ENCODE measurements around the gene ITGAL.

ITGAL gene

DNA sequence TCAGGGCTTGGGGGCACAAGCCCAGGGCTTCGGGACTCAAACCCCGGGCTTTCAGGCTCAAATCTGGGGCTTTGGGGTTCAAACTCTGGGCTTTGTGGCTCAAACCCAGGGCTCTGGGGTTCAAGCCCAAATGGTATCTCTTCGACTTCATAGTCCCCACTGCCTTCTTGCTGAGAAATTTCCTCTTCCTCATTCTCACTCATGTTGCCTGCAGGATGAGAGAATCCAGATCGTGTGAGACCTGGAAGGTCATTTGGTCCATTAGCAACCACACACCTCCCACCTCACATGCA is 53.2 kb downstream of the ITGAL start:
- Histone ChIP-seq H3K4me3 (ENCODE audit: severe bottlenecking) (peak overlapping the region; percentile 54), H3K27me3 (ENCODE audit: insufficient read depth, poor library complexity, severe bottlenecking) (no peaks in the 10 kb centered on the region), H3K4me1 (ENCODE audit: insufficient read depth, poor library complexity, severe bottlenecking) (peaks cover 9% of the 10 kb centered on the region), H3K9me3 (ENCODE audit: severe bottlenecking) (no peaks in the 10 kb centered on the region), H3K36me3 (ENCODE audit: low read depth) (peaks cover 9% of the 10 kb centered on the region; the same call in 1 of the 2 replicates), H3K27ac (ENCODE audit: poor library complexity, severe bottlenecking) (peak overlapping the region; percentile 82)
- no peak for DNase-seq (ENCODE audit: low spot score)
- ATAC-seq (ENCODE audit: low read depth) = no peak
- TF ChIP-seq, protein P1, sequence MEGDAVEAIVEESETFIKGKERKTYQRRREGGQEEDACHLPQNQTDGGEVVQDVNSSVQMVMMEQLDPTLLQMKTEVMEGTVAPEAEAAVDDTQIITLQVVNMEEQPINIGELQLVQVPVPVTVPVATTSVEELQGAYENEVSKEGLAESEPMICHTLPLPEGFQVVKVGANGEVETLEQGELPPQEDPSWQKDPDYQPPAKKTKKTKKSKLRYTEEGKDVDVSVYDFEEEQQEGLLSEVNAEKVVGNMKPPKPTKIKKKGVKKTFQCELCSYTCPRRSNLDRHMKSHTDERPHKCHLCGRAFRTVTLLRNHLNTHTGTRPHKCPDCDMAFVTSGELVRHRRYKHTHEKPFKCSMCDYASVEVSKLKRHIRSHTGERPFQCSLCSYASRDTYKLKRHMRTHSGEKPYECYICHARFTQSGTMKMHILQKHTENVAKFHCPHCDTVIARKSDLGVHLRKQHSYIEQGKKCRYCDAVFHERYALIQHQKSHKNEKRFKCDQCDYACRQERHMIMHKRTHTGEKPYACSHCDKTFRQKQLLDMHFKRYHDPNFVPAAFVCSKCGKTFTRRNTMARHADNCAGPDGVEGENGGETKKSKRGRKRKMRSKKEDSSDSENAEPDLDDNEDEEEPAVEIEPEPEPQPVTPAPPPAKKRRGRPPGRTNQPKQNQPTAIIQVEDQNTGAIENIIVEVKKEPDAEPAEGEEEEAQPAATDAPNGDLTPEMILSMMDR (IDR thresholded peaks at IDR 0.05; ENCODE audit: poor library complexity, severe bottlenecking) = no peak

DNA sequence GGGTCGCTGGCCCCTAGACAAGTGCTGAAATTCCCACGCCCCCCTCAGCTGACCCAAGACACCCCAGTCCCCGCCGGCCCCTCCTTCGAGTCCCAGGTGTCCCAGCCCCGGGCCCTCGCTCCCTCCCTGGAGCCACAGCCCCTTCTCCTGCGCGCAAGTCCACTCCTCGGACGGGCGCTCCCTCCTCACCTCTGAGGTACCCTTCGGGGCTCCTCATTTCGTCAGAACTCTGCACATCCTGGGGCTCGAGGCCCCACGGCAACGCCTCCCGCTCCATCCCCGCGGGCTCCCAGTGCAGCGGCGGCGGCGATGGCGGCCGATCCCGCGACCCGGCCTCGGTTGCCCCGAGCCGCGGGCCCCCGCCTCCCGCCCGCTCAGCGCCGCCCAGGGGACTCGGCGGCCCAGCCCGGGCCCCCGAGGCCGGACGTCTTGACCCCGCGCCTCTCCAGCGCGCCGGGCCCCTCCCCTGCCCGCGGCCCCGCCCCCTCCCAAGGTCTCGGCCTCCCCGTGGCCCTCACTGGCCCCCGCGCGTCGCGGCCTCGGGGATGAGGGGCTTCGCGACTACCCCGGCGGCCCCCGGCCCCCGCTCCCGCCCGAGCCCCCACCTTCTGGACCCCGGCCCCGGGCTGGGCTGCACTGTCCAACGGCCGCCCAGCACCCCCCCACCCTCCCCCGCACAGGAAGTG is 53.7 kb downstream of the ITGAL start, which contains the start of gene ZNF768:
Gene ZNF768 (minus strand): TSS at position 430 of the 686 bp plus-strand sequence. CDS start 153 bp downstream, at position 277.
- no peak for DNase-seq (ENCODE audit: low spot score)

DNA sequence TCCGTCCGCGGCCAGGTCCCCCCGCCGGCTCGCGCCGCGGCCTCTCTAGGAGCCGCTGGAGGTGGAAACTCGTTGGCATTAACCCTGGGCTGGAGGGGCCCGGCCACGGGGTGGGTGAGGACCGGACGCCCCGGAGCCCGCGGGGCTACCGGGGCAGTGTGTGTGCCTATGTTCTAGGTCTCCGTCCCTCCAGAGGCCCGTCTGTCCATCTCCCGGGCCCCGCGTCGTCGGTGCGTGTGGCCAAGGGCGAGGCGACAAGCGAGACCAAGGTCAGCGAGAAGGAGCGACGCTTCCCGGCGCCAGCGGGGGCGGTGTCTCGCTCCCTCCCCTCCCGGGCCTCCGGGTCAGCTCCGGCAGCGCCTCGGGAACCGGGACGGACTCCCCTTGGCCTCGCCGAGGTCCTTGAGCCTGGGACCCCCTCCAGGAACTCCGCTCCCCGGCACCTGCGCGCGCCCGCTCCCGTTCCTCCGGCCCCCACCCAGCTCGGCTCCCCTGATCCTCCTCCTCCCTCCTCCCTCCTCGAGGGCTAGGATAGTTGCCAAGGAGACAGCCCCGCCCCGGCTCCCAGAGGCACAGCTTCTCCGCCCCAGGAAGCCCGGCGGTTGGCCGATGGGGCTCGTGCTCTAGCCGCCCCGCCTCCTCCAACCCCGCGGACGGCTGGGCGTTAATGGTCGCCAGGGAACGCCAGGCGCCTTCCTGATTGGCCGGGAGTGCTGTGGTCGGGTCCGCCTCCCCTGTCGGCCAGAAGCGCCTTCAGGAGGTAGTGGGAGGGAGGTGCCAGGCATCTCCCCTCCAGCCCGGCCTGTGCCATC is 54.5 kb downstream of the ITGAL start:
- TF ChIP-seq, protein P1 (IDR thresholded peaks at IDR 0.05; ENCODE audit: poor library complexity, severe bottlenecking) = peak; percentile 28
- peak; percentile 98 for DNase-seq (ENCODE audit: low spot score)
- H3K9me3 ChIP-seq (ENCODE audit: severe bottlenecking) = no peaks in the 10 kb centered on the region
- peak overlapping the region; percentile 54 for H3K4me3 ChIP-seq (ENCODE audit: severe bottlenecking)
- ATAC-seq (ENCODE audit: low read depth) = peak; percentile 87
- H3K27ac ChIP-seq (ENCODE audit: poor library complexity, severe bottlenecking) = peak overlapping the region; percentile 82
- peaks cover 9% of the 10 kb centered on the region for H3K4me1 ChIP-seq (ENCODE audit: insufficient read depth, poor library complexity, severe bottlenecking)
- no peaks in the 10 kb centered on the region for H3K27me3 ChIP-seq (ENCODE audit: insufficient read depth, poor library complexity, severe bottlenecking)
- H3K36me3 ChIP-seq (ENCODE audit: low read depth) = peaks cover 13% of the 10 kb centered on the region; the same call in 1 of the 2 replicates

More for the DNA sequence above, 53.7 kb downstream of the ITGAL start, which contains the start of gene ZNF768:
- Histone ChIP-seq H3K9me3 (ENCODE audit: severe bottlenecking) (no peaks in the 10 kb centered on the region), H3K27me3 (ENCODE audit: insufficient read depth, poor library complexity, severe bottlenecking) (no peaks in the 10 kb centered on the region), H3K27ac (ENCODE audit: poor library complexity, severe bottlenecking) (peak within 1 kb of the TSS; percentile 82), H3K4me3 (ENCODE audit: severe bottlenecking) (peak within 1 kb of the TSS; percentile 54), H3K4me1 (ENCODE audit: insufficient read depth, poor library complexity, severe bottlenecking) (peaks cover 9% of the 10 kb centered on the region), H3K36me3 (ENCODE audit: low read depth) (peaks cover 10% of the 10 kb centered on the region; the same call in 1 of the 2 replicates)
- TF ChIP-seq, protein P1 (IDR thresholded peaks at IDR 0.05; ENCODE audit: poor library complexity, severe bottlenecking) = no peak
- ATAC-seq (ENCODE audit: low read depth) = peak; percentile 6; the same call in 1 of the 3 replicates

DNA sequence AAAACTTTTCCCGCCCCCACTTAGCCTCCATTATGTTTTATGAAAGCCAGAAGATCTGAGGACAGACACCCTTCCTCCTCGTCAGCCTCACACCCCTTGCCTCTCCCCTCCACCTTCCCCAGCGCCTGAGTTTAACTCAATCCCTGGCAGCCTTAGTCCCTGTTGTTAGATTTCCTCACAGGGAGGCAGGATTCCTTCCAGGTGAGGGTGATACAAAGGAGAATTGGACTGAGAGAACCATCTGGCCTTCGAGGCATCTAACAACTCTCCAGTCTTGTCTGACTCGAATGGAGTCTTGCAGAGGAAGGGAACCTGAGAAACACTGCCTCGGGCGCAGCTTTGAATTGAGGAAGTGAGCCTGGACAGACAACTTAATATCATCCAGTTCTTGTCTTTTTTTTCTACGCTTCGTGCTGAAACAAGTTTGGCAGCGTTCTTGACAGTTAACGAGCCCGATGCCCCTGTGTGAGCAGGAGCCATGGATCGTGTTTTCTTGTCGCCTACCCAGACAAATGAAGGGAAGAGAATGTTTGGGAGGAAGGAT is 55.2 kb downstream of the ITGAL start:
- Histone ChIP-seq H3K36me3 (ENCODE audit: low read depth) (peaks cover 17% of the 10 kb centered on the region; the same call in 1 of the 2 replicates), H3K27ac (ENCODE audit: poor library complexity, severe bottlenecking) (peak overlapping the region; percentile 82), H3K9me3 (ENCODE audit: severe bottlenecking) (no peaks in the 10 kb centered on the region), H3K4me3 (ENCODE audit: severe bottlenecking) (peak overlapping the region; percentile 54), H3K4me1 (ENCODE audit: insufficient read depth, poor library complexity, severe bottlenecking) (peaks cover 9% of the 10 kb centered on the region), H3K27me3 (ENCODE audit: insufficient read depth, poor library complexity, severe bottlenecking) (no peaks in the 10 kb centered on the region)
- TF ChIP-seq, protein P1 (IDR thresholded peaks at IDR 0.05; ENCODE audit: poor library complexity, severe bottlenecking) = no peak
- peak; percentile 17 for ATAC-seq (ENCODE audit: low read depth)
- DNase-seq (ENCODE audit: low spot score) = no peak

All from RWPE2 (cell line).